ENCODE results near the gene DRAXIN.

DNA sequence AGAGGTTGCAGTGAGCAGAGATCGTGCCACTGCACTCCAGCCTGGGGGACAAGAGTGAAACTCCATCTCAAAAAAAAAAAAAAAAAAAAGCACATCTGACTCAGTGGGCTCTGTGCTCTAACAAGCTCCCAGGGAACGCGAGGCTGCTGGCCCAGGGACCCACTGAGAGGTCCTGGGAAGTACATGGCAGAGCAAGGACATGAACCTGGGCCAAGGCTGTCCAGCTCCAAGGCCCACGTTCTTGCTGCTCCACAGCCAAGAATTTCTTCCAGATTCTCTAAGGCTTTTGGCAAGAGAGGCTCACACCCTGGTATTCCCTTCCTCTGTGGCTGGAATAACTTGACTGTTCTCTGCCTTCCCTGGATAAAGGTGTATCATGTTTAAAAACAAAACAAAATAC is 29.0 kb downstream of the DRAXIN start:
- TF ChIP-seq, protein P1, sequence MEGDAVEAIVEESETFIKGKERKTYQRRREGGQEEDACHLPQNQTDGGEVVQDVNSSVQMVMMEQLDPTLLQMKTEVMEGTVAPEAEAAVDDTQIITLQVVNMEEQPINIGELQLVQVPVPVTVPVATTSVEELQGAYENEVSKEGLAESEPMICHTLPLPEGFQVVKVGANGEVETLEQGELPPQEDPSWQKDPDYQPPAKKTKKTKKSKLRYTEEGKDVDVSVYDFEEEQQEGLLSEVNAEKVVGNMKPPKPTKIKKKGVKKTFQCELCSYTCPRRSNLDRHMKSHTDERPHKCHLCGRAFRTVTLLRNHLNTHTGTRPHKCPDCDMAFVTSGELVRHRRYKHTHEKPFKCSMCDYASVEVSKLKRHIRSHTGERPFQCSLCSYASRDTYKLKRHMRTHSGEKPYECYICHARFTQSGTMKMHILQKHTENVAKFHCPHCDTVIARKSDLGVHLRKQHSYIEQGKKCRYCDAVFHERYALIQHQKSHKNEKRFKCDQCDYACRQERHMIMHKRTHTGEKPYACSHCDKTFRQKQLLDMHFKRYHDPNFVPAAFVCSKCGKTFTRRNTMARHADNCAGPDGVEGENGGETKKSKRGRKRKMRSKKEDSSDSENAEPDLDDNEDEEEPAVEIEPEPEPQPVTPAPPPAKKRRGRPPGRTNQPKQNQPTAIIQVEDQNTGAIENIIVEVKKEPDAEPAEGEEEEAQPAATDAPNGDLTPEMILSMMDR (IDR thresholded peaks at IDR 0.05; ENCODE audit: low read length): no peak
- no peak for TF ChIP-seq EZH2 (optimal IDR thresholded peaks at IDR 0.05; ENCODE audit: low read depth, low read length)
- TF ChIP-seq EZH2phosphoT487 (IDR thresholded peaks at IDR 0.05; ENCODE audit: low read length): no peak

Data from MM.1S (cell line).